Activated naive CD4-positive, alpha-beta T cell treated with Interleukin-2 at 50 U/mL for 16 hours (primary cell): ENCODE measurements around the gene GABPB2.
"Not testable (repeated sequence)": the region's sequence is repeated elsewhere in the genome, so short reads cannot be mapped to it uniquely, and the experiment has no call there.

Experiments
- DNase-seq: peaks from one replicate; pipeline ENCODE4 v3.0.0-alpha.2; 2020

GABPB2 gene

DNA sequence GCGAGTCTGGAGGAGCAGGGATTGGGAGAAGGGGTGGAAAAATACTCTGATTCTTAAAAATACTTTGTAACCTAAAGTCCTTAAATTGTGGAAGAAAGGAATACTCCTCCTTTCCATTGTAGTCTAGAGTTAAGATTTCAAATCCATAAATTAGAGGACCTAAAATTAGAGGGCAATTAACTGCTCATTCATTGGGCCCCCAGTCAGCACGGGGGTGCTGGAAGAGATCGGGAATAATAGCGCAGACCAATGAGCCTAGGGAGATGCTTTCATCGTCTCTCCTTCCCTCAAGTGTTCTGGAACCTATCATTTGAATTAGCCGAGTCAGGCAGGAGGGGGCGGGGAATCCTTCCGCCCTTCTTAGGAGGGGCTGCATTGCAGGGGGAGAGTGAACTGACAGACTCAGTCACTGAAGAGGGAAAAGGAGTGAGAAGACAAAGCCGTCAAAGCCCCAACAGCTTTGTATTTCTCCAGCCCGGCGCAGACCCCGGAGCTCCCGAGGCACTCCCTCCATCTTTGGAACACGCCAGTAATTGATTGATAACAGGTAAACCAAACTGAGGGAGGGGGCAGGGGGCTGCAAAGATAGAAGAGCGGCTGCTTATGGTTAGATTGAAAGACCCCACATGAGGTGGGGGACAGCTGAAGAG, 10.4 kb upstream of the GABPB2 start, which contains the start of gene MLLT11:
MLLT11 (plus strand) TSS at position 391 of the 650 bp plus-strand sequence. CDS start 6,828 bp downstream, outside the sequence.
- DNase-seq, result peak; percentile 14

DNA sequence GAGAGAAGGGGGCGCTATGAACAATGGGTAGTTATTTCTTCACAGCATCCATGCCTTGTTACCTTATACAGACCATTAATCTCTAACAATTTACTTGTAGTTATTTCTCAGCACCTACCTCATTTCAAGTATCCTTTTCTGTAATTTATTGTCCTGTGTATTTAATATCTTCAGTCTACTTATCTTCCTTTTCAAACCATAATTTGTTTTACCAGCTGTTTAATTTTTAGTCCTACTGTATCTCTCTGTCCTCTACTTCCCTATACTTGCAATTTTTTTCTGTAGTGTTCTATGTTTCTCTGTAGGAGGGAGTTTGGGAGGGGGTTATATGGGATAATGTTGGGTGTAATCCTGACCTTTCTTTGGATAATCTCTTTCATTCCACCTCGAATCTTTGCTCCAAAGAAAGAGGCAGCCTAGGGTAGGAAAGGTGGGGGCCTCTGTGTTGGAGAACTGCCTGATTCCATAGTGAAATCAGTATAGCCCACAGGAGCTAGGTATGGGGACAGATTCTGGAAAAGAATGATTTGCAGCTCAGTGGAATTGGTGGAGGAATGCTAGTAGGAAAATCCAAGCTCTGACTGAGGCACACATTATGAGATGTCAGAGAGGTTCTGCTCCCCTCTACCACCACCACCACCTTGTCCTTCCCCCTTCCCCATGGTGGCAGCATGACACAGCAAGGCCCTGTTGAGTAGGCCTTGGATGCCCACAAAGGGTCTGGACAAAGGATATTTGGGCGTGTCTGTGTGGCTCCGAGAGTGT, 9.7 kb upstream of the GABPB2 start:
- no peak for DNase-seq

DNA sequence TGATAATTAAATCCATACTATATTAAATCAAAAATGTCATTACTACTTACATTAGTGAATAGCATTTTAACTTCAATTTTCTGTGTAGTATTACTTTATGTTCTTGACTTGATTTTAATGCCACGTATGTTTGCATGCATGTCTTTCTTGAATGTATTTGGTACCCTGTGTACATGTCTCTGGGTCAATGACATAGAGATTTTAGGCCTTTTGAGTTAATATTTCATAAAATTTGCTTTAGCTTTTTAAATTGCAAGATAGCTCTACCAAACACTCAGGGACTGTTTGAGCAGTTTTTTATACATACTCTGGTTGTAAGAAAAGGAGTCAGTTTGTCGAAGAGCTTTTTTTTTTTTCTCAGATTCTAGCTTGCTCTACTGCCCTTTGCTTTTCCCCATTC, 8.9 kb upstream of the GABPB2 start:
- DNase-seq, result no peak

DNA sequence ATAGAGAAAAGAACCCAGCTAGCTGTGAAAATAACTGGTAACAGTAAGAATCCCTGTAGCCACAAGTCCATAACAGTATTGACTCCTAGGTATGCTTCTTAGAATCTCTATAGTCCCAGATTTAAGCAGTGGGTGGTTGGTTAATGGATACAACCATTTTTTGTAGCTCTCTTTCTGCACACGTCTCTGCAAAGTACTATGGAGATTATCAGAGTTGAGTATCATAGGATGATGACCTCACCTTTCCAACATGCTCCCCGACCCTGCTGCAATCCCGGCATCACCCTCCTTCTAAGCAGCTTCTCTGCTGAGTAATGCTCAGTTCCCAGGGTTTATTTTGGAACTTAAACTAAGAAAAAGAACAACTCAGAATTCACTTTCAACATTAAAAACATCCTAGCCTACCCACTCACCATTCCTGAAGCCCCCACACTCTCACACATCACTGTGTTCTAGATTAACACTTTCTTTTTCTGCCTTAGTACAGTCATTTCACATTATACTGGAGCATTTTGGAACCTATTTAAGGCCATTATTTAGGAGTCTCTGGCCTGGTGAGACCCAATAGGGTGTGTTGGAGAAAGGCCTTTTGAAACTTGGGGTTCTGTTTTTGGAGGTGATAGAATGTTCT, 7.7 kb upstream of the GABPB2 start:
- no peak for DNase-seq

DNA sequence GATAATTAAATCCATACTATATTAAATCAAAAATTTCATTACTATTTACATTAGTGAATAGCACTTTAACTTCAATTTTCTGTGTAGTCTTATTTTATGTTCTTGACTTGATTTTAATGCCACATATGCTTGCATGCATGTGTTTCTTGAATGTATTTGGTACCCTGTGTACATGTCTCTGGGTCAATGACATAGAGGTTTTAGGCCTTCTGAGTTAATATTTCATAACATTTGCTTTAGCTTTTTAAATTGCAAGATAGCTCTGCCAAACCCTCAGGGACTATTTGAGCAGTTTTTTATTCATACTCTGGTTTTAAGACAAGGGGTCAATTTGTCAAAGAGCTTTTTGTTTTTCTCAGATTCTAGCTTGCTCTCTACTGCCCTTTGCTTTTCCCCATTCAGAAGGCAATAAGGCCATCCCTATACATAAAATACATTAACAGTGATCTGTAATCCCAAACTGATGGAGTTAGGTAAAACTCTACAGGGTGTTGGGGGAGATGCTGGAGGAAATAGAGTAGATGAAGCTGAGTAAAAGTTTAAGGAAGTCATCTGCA, 5.4 kb upstream of the GABPB2 start:
- no peak for DNase-seq

DNA sequence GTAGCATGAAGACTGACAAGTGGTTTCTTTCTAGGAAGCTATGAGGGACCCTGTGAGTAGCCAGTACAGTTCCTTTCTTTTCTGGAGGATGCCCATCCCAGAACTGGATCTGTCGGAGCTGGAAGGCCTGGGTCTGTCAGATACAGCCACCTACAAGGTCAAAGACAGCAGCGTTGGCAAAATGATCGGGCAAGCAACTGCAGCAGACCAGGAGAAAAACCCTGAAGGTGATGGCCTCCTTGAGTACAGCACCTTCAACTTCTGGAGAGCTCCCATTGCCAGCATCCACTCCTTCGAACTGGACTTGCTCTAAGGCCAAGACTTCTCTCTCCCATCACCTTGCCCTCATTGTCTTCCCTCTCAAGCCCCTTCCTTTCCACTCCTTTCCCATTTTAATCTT, 3.4 kb upstream of the GABPB2 start:
- no peak for DNase-seq

DNA sequence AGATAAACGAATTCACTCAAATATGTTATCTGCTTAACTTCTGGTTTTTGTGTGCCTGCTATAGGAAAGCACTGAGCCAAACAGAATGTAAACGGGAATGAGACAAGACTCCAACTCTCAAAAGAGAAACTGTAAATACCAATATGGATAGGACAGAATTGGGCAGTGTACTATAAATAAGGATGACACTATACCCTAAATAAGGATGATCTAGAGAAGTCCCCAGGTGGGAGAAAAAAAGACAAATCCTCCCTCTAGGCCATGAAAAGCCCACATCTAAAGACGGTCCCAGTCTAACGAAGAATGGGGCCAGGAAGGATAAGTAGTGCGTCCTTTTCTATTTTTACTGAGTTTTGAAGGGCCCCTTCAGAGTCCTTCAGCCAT, 1.5 kb upstream of the GABPB2 start:
- DNase-seq, result no peak

DNA sequence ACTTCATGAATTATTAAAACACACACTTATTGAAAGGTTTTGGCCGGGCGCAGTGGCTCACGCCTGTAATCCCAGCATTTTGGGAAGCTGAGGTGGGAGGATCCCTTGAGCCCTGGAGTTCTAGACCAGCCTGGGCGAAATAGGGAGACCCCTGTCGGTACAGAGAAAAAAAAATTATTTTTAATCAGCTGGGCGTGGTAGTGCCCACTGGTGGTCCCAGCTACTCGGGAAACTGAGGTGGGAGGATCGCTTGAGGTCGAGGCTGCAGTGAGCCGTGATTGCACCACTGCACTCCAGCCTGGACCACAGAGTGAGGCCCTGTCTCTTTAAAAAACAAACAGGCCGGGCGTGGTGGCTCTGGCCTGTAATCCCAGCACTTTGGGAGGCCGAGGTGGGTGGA, 1.7 kb downstream of the GABPB2 start:
- no peak for DNase-seq

DNA sequence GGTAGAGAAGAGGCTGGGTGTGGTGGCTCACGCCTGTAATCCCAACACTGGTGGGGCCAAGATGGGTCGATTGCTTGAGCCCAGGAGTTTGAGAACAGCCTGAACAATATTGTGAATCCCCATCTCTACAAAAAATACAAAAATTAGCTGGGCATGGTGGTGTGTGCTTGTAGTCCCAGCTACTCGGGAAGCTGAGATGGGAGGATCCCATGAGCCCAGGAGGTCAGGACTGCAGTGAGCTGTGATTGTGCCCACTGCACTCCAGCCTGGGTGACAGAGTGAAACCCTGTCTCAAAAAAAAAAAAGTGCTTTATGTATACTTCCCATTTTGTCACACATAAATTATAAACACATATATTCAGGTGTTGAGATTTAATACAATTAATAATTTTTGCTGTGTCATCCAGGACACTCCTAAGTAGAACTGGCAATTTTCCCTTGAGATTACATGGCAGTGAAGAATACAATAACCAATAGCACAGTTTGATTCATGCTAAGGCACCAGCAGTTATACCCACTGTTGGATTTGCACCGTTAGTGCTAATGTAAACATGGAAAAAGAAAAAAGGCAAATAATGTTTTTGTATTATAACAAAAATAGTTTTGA, 15.5 kb downstream of the GABPB2 start:
- no peak for DNase-seq

DNA sequence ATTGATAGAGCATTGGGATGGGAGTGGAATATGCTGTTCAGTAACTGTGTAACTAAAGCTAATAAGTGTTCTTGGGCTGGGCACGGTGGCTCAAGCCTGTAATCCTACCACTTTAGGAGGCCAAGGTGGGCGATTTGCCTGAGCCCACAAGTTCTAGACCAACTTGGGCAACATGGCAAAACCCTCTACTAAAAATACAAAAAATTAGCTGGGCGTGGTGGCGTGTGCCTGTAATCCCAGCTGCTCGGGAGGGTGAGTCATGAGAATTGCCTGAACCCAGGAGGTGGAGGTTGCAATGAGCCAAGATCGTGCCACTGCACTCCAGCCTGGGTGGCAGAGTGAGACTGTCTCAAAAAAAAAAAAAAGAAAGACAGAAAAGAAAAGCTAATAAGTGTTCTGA, 26.9 kb downstream of the GABPB2 start:
- not testable (repeated sequence) for DNase-seq

DNA sequence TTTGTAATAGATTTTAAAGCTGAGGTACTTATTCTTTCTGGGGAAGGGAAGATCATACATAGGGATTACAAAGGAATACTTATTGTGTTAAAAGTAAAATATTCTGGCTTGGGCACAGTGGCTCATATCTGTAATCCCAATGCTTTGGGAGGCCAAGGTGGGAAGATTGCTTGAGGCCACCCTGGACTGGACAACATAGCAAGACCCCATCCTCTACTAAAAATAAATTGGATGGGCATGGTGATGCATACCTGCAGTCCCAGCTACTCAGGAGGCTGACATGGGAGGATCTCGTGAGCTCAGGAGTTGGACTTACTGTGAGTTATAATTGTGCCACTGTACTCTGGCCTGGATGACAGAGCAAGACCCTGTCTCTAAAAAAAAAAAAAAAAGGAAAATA, 27.6 kb downstream of the GABPB2 start:
- no peak for DNase-seq

DNA sequence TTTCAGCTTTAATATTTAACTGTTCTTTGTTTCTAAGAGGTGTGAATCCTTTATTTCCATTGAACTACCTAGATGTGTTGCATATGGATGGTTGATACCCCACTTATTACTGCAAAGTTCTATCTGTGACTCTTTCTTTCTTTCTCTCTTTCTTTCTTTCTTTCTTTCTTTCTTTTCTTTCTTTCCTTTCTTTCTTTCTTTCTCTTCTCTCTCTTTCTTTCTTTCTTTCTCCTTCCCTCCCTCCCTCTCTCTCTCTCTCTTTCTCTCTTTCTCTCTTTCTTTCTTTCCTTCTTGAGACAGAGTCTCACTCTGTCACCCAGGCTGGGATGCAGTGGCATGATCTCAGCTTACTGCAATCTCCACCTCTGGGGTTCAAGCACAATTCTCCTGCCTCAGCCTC, 34.1 kb downstream of the GABPB2 start:
- no peak for DNase-seq

DNA sequence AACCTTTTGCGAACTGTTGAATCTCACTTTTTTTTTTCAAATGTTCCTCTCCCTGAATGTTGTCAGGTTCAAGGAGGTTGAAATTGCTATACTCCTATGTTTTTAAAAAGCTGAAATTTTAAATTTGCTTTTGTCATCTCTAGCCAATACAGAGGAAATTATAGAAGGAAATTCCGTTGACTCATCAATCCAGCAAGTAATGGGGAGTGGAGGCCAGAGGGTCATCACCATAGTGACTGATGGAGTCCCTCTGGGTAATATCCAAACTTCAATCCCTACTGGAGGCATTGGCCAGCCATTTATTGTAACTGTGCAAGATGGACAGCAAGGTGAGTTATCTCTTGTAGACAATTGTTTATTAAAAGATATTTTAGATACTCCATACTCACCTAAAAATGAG, 36.3 kb downstream of the GABPB2 start:
- DNase-seq, result no peak

DNA sequence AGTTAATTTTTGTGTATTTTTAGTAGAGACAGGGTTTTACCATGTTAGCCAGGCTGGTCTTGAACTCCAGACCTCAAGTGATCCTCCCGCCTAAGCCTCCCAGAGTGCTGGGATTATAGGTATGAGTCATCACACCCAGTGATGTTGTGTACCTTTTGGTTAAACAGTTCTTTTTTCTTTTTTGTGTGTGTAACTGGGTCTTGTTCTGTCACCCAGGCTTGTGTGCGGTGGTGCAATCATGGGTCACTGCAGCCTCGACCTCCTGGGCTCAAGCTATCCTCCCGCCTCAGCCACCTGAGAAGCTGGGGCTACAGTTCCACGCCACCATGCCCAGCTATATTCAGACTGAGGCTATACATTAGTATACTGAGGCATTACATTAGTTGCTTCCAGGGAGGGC, 37.8 kb downstream of the GABPB2 start:
- DNase-seq, result no peak

DNA sequence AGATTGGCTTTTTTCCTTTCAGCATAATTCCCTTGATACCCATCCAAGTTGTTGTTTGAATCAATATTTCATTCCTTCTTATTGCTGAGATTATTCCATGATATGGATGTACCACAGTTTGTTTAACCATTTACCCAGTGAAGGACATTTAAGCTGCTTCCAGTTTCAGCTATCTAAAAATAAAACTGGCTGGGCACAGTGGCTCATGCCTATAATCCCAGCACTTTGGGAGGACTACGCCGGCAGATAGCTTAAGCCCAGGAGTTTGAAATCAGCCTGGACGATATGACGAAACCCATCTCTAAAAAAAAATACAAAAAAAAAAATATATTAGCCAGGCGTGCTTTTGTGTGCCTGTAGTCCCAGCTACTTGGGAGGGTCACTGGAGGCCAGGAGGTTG, 43.3 kb downstream of the GABPB2 start:
- DNase-seq, result no peak

DNA sequence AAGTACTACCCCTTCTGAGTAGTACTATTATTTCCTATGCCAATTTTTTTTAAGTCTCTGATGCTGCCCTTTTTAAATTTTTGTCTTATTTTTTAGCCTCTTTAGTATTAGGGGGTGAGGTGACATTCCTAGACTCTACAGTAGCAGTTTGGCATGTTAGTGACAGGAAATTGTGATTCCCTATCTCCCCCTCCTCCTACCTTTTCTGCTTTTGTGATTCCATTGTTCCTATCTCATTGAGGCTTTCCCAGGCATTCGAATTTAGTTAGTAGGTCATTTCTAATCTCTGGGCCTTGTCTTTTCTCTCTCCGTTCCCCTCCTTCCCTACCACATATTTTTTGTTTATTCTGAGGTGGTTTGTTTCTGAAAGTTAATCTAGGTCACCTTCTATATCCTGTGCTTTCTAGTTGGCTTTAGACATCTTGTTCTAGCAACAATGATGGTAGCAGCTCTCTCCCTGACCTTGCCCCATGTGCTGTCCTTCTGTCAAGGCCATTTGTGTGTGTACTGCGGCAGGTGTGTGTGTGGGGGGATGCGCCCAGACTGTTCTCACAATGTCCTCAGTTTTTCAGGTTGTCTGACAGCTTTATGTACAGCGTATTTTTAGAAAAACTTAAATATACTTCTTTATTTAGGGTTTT, 54.3 kb downstream of the GABPB2 start:
- DNase-seq, result no peak

DNA sequence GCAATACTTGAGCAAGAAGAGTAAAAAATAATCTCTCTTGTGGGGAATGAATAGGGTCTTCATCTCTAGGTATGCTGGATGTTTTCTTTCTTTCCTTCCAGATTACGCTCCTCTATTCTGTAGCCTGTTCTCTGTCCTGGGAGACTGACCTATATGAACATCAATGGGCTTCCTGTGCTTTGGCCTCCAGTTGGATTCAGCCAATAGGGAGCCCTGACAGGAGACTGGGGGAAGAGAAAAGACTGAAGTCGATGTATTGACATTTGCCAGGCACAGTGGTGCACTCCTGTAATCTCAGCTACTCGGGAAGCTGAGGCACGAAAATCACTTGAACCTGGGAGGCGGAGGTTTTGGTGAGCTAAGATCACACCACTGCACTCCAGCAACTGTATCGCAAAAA, 58.2 kb downstream of the GABPB2 start:
- DNase-seq, result no peak

DNA sequence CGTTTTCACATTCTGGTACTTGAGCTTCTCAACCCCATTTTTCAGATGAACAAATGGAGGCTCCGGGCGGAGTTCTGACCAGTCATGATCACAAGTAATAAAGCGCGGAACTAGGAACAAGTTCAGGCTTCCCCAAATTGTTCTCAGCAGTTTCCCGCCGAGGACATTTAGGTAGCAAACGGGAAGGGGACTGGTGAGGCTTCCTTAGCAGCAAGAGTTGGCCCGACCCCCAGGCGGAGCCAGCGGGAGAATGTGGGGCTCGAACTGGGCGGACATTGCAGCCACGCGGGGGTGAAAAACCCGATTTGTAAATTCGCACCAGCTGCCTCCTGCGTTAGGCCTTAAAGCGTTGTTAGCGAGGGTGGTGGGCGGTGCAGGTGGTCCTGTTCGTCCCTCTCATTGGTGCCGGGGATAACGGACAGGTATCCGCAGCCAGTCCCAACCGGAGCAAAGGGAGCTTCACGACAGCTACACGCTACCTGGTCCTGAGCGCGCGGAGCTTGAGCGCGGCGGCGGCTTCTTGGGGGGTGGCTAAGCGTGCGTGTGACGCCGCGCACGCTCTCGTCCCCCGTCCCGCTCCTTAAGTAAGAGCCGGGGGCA, 60.5 kb downstream of the GABPB2 start:
- peak; percentile 79 for DNase-seq

DNA sequence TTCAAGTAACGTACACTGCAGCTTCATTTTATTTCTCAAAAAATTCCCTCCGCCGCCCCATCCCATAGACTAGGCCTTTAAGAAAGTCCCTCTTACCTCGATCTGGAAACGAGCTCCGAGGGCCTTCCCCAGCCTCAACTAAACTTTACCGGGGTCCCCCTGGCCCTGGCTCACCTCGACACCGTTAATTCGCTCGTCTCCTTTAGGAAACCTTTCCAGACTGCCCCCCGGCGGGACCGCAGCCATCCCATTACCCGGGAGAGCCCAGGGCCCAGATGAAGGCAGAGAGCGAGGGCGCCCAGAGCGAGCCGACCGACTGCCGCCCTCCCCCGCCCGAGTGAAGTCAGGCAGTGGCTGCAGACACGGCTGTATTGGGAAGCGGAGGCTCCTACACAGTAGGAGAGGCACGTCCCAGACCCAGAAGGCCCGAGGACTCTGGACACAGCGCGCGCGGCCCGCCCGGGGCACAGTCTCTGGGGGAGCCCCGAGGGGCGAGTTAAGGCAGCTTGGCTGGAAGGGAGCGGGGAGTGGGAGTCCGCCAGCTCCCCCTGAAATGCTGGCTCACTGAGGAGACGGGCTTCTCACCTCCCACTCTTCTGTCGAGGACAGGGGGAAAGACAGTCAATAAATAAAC, 61.3 kb downstream of the GABPB2 start:
- DNase-seq, result no peak

DNA sequence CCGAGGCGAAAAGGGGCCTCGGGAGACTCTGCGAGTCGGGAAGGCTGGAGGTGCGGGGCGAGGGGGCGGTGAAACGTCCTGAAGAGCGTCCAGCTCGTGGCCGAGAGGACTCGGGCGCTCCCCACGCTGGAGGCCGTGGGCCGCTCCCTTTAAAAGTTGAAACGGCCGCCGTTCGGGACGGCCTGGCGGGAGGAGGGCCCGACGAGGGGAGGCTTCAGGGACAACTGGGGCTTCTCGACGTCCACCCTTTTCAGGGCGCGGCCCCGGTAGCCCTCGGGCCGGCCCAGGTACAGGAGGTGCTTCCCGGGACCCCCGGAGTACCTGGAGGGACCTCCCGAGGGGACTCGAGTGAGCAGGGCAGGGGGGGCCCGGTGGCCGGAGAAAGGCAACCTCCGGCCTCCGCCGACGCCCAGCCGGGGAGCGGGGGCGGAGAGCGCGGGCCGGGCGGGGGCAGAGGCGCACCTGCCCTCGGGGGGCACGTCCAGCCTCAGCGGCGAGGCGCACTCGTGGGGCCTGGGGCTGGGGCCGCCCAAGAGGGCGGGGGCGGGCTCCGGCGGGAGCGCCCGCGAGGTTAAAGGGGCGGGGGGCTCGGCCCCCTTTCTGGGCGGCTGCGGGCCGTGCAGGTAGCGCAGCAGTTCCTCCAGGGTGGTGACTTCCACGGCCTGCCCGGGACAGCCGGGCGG, 61.9 kb downstream of the GABPB2 start:
- no peak for DNase-seq

DNA sequence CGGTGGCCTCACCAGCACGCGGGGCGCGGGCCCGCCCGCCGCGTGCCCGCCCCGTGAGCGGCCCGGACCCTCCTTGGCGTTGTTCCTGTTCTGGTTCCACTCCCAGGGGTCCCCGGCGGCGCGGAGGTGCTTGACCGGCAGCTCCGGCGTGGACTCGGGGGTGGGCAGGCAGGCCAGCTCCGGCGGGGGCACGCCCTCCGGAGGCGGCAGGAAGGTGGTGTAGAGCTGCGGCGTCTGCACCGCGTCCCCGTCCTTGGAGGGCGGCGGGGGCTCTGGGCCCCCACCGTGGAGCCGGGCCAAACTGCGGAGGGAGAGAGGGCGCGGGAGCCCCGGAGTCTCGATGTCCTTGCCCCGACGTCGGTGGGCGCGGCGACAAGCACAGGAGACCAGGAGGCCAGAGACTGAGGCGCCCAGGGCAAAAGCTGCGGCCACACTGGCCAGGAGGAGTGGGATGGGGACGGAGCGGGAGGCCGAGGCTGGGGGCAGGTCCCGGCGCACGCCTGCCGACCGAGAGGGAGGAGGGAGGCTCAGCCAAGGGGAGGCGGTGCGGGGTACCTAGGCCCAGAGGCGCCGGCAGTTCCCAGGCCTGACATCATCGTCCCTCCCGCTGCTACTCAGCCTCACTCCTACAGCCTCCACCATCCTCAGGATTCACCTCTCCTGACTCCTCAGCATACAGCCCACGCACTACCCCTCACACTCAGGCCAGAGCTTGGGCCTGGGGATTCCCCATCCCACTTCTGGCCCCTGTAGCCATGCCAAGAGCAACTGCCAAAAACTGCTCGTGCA, 62.7 kb downstream of the GABPB2 start:
- DNase-seq, result no peak
